ENCODE results near the gene TMEM212. TPM values are rescaled to one million over a fixed set of nuclear protein-coding genes. Genes with fewer than 3 reads are reported as not detected.

The TMEM212 gene
- total and polyA plus RNA-seq, 9 of the 15 experiments (the other 6 are each of a cell fraction or from before 2014, with no cell fraction given), result not detected

DNA sequence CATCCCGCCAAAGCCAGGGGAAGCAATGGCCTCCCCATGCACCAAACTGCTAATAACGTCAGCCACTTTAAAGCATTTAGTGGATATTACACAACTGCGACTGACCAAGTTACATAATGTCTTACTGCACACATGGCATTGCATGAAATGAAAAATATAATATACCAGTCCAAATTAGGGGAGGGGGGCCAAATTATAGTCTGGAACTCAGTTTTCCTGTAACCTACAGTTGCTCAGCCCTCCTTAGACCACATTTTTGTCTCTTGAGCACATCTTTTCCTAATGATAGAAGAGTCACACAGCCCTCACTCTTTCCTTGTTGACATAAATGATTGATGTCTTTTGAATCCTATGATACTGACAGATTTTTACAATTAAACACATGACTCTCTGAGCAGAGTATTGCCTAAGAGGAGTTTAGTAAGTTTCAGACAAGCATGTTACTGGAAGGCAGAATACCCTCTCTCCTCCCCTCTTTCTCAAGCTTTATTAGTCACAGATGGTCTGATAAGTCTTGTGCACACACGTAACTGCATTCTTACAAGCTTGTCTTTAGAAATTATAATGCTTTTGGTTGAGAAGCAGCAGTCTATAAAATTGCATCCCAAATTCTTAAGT is 31.7 kb upstream of the TMEM212 start (continued):
- TF ChIP-seq, protein P1, sequence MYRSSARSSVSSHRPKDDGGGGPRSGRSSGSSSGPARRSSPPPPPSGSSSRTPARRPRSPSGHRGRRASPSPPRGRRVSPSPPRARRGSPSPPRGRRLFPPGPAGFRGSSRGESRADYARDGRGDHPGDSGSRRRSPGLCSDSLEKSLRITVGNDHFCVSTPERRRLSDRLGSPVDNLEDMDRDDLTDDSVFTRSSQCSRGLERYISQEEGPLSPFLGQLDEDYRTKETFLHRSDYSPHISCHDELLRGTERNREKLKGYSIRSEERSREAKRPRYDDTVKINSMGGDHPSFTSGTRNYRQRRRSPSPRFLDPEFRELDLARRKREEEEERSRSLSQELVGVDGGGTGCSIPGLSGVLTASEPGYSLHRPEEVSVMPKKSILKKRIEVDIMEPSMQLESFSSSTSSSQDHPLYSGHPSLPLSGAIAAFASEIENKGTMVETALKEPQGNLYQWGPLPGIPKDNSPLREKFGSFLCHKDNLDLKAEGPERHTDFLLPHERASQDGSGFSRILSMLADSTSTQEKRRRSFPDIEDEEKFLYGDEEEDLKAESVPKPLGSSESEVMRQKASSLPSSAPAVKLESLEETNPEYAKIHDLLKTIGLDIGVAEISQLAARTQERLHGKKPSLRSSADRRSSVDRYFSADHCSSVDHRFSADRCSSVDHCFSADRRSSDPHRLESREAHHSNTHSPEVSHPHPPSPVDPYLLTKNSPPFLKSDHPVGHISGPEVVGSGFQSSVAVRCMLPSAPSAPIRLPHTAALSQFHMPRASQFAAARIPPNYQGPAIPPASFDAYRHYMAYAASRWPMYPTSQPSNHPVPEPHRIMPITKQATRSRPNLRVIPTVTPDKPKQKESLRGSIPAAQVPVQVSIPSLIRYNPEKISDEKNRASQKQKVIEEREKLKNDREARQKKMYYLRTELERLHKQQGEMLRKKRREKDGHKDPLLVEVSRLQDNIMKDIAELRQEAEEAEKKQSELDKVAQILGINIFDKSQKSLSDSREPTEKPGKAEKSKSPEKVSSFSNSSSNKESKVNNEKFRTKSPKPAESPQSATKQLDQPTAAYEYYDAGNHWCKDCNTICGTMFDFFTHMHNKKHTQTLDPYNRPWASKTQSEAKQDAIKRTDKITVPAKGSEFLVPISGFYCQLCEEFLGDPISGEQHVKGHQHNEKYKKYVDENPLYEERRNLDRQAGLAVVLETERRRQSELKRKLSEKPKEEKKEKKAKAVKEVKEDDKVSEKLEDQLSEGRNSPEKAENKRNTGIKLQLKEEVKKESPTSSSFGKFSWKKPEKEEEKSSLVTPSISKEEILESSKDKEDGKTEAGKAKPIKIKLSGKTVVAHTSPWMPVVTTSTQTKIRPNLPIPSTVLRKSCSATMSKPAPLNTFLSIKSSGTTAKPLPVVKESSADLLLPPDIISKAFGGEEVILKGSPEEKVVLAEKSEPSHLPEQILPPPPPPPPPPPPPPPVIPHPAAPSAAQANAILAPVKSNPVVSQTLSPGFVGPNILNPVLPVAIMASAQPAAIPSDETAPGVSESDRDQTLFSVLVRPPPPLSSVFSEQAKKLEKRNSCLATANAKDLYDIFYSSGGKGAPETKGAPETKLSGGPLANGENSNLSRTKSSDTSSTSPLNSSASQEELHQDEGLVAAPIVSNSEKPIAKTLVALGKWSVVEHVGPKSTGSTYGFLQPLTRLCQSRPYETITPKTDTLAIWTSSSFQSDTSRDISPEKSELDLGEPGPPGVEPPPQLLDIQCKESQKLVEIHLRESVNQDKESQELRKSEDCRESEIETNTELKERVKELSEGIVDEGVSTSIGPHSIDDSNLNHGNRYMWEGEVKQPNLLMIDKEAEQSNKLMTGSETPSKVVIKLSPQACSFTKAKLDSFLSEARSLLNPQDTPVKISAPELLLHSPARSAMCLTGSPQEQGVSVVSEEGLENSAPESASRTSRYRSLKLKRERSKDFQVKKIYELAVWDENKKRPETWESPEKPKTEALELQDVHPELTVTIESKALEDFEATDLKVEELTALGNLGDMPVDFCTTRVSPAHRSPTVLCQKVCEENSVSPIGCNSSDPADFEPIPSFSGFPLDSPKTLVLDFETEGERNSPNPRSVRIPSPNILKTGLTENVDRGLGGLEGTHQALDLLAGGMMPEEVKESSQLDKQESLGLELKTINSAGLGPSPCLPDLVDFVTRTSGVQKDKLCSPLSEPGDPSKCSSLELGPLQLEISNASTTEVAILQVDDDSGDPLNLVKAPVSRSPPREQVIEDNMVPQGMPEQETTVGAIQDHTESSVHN (IDR thresholded peaks at IDR 0.05; ENCODE audit: borderline replicate concordance in 1 of 2, low read depth in 1 of 2), result peak in 1 of 2 experiments; percentile 68; a peak in 2 of 4 replicates
- peak; percentile 96 for TF ChIP-seq FOSL1 (tag; conservative IDR thresholded peaks at IDR 0.05)
- peak; percentile 52; the same call in 1 of the 2 replicates for TF ChIP-seq CEBPG (CRISPR knock-in tag; IDR thresholded peaks at IDR 0.05)
- TF ChIP-seq CEBPG (tag; conservative IDR thresholded peaks at IDR 0.05 in 1 of 2, IDR thresholded peaks at IDR 0.05 in 1 of 2), result peak; percentile 82 to 88
- no peak for TF ChIP-seq ZC3H4 (CRISPR knock-in tag; IDR thresholded peaks at IDR 0.05; ENCODE audit: borderline replicate concordance)
- TF ChIP-seq IRF2 (CRISPR knock-in tag; IDR thresholded peaks at IDR 0.05), result no peak
- no peak for TF ChIP-seq MIER1 (IDR thresholded peaks at IDR 0.05; ENCODE audit: low read depth)
- peak; percentile 10; the same call in 1 of the 2 replicates for TF ChIP-seq CREM (IDR thresholded peaks at IDR 0.05; ENCODE audit: low read depth)
- TF ChIP-seq, protein P2, sequence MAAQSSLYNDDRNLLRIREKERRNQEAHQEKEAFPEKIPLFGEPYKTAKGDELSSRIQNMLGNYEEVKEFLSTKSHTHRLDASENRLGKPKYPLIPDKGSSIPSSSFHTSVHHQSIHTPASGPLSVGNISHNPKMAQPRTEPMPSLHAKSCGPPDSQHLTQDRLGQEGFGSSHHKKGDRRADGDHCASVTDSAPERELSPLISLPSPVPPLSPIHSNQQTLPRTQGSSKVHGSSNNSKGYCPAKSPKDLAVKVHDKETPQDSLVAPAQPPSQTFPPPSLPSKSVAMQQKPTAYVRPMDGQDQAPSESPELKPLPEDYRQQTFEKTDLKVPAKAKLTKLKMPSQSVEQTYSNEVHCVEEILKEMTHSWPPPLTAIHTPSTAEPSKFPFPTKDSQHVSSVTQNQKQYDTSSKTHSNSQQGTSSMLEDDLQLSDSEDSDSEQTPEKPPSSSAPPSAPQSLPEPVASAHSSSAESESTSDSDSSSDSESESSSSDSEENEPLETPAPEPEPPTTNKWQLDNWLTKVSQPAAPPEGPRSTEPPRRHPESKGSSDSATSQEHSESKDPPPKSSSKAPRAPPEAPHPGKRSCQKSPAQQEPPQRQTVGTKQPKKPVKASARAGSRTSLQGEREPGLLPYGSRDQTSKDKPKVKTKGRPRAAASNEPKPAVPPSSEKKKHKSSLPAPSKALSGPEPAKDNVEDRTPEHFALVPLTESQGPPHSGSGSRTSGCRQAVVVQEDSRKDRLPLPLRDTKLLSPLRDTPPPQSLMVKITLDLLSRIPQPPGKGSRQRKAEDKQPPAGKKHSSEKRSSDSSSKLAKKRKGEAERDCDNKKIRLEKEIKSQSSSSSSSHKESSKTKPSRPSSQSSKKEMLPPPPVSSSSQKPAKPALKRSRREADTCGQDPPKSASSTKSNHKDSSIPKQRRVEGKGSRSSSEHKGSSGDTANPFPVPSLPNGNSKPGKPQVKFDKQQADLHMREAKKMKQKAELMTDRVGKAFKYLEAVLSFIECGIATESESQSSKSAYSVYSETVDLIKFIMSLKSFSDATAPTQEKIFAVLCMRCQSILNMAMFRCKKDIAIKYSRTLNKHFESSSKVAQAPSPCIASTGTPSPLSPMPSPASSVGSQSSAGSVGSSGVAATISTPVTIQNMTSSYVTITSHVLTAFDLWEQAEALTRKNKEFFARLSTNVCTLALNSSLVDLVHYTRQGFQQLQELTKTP (IDR thresholded peaks at IDR 0.05; ENCODE audit: low read depth in 1 of 2, partially characterized antibody in 2 of 2), result peak; percentile 16 to 24
- TF ChIP-seq CEBPB (tag; IDR thresholded peaks at IDR 0.05), result peak; percentile 92
